ENCODE data around the gene NFIX.
A peak's percentile ranks its signal among the peaks of the same experiment; 100 is the strongest.
"Not testable (repeated sequence)": the region's sequence is repeated elsewhere in the genome, so short reads cannot be mapped to it uniquely, and the experiment has no call there.

The NFIX gene

GRCh38 chr19:12994701-12995595 lies at the start of gene NFIX:
TSS of gene NFIX (plus strand) at chr19:12995475. CDS start at chr19:12995838, 363 bp downstream.
- peak; percentile 45 to 48 for ATAC-seq

GRCh38 chr19:12945479-12946091 lies 49.7 kb upstream of the NFIX start, which contains the start of gene RAD23A:
TSS of gene RAD23A (plus strand) at chr19:12945862. CDS start at chr19:12945949, 87 bp downstream.
- ATAC-seq: peak; percentile 74 to 80

- ATAC-seq: peak; percentile 64 to 71
These were observed 49.1 kb upstream of the NFIX start for GRCh38 chr19:12946092-12946721.

- no peak for ATAC-seq
These were observed 48.4 kb upstream of the NFIX start for GRCh38 chr19:12946731-12947496.

- no peak for ATAC-seq
These were observed 47.3 kb upstream of the NFIX start for GRCh38 chr19:12947702-12948611.

GRCh38 chr19:12948612-12949362 lies 46.5 kb upstream of the NFIX start:
- ATAC-seq: no peak

- no peak for ATAC-seq
These were observed 45.7 kb upstream of the NFIX start for GRCh38 chr19:12949363-12950283.

- not testable (repeated sequence) for ATAC-seq
These were observed 43.2 kb upstream of the NFIX start for GRCh38 chr19:12952050-12952449.

- ATAC-seq: no peak
These were observed 42.7 kb upstream of the NFIX start for GRCh38 chr19:12952488-12953137.

GRCh38 chr19:12953138-12953798 lies 42.0 kb upstream of the NFIX start:
- ATAC-seq: no peak

GRCh38 chr19:12953799-12954611 lies 41.3 kb upstream of the NFIX start:
- peak in 1 of 2 donors; percentile 15 for ATAC-seq

GRCh38 chr19:12954612-12954962 lies 40.7 kb upstream of the NFIX start:
- no peak for ATAC-seq

- ATAC-seq: not testable (repeated sequence)
These were observed 39.7 kb upstream of the NFIX start for GRCh38 chr19:12955575-12955974.

GRCh38 chr19:12955996-12956395 lies 39.3 kb upstream of the NFIX start:
- ATAC-seq: no peak

GRCh38 chr19:12956446-12957388 lies 38.6 kb upstream of the NFIX start, which contains the start of gene GADD45GIP1:
TSS of gene GADD45GIP1 (minus strand) at chr19:12957223. CDS start at chr19:12957212, 11 bp downstream.
- peak; percentile 96 for ATAC-seq

GRCh38 chr19:12957389-12957952 lies 37.8 kb upstream of the NFIX start:
- ATAC-seq: peak; percentile 11 to 22
